Prostate gland (tissue), 2 donors: ENCODE results near the gene C14orf132. TPM values are rescaled to one million over a fixed set of nuclear protein-coding genes. Genes with fewer than 3 reads are reported as not detected.

Experiments
- DNase-seq: peaks from one replicate; pipeline ENCODE4 v3.0.0-alpha.2; 2019; ENCODE audit warnings: low spot score
- H3K27ac ChIP-seq, 2 donors: fragments of 200-600 bp; sonication (generic); 2 replicates each; pipeline ENCODE4 v1.5.1; 2017 to 2019
- H3K27me3 ChIP-seq: fragments of 200-600 bp; sonication (generic); replicated peaks from 2 replicates; pipeline ENCODE4 v1.5.1; 2019; ENCODE audit not compliant: insufficient read depth
- H3K36me3 ChIP-seq, 2 donors: fragments of 200-600 bp; sonication (generic); 1 replicate in 1 of 2; 2 replicates in 1 of 2; pipeline versions ENCODE4 v1.5.1 to v1.8.1; 2017 to 2019
- H3K4me1 ChIP-seq: fragments of 200-600 bp; sonication (generic); replicated peaks from 2 replicates; pipeline ENCODE4 v1.5.1; 2019
- H3K4me3 ChIP-seq, 2 donors: fragments of 200-600 bp; sonication (generic); 2 replicates each; pipeline ENCODE4 v1.5.1; 2017 to 2019
- H3K9me3 ChIP-seq: fragments of 200-600 bp; sonication (generic); 2 replicates; pipeline ENCODE4 v1.5.1; 2017
- POLR2A ChIP-seq: fragments of 450-650 bp; IDR thresholded peaks from one replicate; pipeline ENCODE4 v1.6.1; 2016; ENCODE audit warnings: antibody characterized with exemption, mild to moderate bottlenecking
- POLR2AphosphoS5 ChIP-seq: sonication (generic); formaldehyde crosslinking; IDR thresholded peaks from one replicate; pipeline ENCODE4 v1.6.1; 2017; ENCODE audit warnings: antibody characterized with exemption
- WGBS: methylation state at CpG from one replicate; pipeline ENCODE4 v1.1.5; 2018; 5-methylcytosine and 5-hydroxymethylcytosine counted together
- intact Hi-C: fragments of 100-400 bp; cut with DNase I; formaldehyde crosslinking; loops from one replicate; pipeline ENCODE4 v1.14.2; 2022
- total RNA-seq, 2 donors: library from RNA; depleted of rRNA; stranded (reverse); fragments of >200 nt; gene quantifications; one replicate each; pipeline ENCODE4 v1.1.0, GENCODE V29; 2016
- TF ChIP-seq, protein P1 (sequence below), 4 experiments: fragments of 200-600 bp in 2 of 4; fragments of 450-650 bp in 2 of 4; sonication (generic) in 2 of 4; IDR thresholded peaks; 1 replicate in 3 of 4; 2 replicates in 1 of 4; pipeline ENCODE4 v1.5.1; 2016 to 2019; ENCODE audit warnings: antibody characterized with exemption in 4 of 4, mild to moderate bottlenecking in 2 of 4, moderate library complexity in 2 of 4

C14orf132 gene
- total RNA-seq, 2 donors from 2014 or later: 6.6 to 7.8 TPM

DNA sequence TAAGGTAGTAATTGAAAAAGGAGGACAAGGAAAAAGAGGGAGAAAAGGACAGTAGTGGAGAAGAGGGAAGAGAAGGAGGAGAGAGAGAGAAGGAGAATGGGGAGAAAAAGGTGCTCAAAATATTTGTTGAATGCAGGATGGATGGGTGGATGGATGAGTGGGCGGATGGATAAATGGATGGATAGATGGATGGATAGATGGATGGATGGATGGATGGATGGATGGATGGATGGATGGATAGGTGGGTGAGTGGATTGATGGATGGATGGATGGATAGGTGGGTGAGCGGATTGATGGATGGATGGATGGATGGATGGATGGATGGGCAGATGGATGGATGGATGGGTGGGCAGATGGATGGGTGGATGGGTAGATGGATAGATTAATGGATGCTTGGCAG, 21.3 kb upstream of the C14orf132 start:
- intact Hi-C loops: no loop called here
- no peaks in the 10 kb centered on the region for H3K4me1 ChIP-seq
- H3K27me3 ChIP-seq: no peaks in the 10 kb centered on the region
- no peaks in the 10 kb centered on the region for H3K36me3 ChIP-seq
- 96% methylated on average over 2 of the region's 2 CpGs for WGBS
- no peak for DNase-seq
- H3K27ac ChIP-seq: no peak overlapping the region
- H3K4me3 ChIP-seq: no peak overlapping the region
- H3K9me3 ChIP-seq: no peaks in the 10 kb centered on the region
- TF ChIP-seq, protein P1, sequence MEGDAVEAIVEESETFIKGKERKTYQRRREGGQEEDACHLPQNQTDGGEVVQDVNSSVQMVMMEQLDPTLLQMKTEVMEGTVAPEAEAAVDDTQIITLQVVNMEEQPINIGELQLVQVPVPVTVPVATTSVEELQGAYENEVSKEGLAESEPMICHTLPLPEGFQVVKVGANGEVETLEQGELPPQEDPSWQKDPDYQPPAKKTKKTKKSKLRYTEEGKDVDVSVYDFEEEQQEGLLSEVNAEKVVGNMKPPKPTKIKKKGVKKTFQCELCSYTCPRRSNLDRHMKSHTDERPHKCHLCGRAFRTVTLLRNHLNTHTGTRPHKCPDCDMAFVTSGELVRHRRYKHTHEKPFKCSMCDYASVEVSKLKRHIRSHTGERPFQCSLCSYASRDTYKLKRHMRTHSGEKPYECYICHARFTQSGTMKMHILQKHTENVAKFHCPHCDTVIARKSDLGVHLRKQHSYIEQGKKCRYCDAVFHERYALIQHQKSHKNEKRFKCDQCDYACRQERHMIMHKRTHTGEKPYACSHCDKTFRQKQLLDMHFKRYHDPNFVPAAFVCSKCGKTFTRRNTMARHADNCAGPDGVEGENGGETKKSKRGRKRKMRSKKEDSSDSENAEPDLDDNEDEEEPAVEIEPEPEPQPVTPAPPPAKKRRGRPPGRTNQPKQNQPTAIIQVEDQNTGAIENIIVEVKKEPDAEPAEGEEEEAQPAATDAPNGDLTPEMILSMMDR (IDR thresholded peaks at IDR 0.05): no peak
- TF ChIP-seq POLR2AphosphoS5: no peak
- no peak for TF ChIP-seq POLR2A

DNA sequence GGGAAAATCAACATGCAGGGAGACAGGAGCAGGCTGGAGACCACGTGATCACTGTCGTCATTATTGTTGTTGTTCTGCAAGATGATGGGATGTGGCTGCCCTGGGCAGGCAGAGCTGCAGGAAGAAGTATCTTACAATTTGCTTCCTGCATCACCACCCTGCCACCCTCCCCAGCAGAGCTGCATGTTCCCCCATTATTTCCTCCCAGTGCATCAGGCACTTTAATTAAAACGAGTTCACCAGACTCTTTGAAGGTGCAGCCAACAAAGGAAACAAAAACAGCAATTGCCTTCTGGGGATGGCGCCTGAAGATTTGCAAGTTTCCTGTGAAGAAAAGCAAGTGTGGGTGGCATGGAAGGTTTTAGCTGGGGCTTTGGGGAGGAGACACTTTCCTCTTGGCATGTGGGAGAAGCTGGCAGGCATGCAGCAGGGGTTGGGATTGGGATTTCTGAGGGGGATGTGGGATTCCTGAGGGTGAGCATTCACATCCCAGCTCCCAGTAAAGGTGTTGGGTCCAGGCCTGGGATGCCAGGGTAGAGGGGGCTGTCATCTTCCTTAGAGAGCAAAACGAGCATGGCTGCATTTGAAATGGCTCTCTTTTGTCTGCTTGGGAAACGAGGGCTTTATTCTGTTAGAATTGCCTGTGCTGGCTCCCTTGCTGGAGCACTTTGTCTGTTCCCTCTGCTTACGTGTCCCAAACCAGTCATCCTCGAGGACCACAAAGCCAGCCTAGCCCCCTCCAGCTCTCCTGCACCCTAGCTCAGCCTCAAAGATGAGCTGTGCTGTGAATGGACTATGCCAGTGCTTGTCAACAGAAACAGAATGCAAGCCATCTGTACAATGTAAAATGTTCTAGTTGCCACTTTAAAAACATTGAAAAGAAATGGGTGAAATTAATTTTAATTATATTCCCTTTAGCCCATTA, 11.5 kb upstream of the C14orf132 start:
- no peaks in the 10 kb centered on the region for H3K9me3 ChIP-seq
- no peaks in the 10 kb centered on the region for H3K27me3 ChIP-seq
- no peak for DNase-seq
- WGBS: 37% methylated on average over 8 of the region's 8 CpGs
- no peak overlapping the region for H3K27ac ChIP-seq
- no peaks in the 10 kb centered on the region for H3K36me3 ChIP-seq
- no peak overlapping the region for H3K4me3 ChIP-seq
- intact Hi-C loops: no loop called here
- TF ChIP-seq POLR2A (no peak), POLR2AphosphoS5 (no peak)
- TF ChIP-seq, protein P1 (IDR thresholded peaks at IDR 0.05): no peak
- no peaks in the 10 kb centered on the region for H3K4me1 ChIP-seq

DNA sequence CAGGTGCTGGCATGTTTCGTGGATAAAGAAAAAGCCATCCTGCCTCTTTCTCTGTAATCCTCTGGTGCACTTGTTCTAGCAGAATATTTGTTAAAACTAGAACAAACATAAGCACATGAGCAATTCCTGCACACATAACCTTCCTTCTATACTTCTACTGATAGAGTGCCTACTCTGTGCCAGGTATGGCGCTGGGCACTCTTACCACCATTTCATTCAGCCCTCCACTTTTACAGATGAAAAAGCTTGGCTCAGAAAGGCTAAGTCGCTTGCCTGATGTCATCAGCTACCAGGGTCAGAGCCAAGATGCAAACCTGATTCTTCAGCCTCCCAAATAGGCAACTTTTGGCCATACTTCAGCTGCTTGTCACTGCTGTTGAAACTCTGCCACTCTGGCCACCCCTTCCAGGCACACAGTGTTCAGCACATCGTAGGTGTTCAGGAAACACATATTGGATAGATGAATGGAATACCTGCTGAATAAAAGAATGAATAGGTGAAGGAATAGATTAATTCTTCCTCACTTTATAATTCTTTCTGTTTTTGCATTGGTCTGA, 10.0 kb upstream of the C14orf132 start:
- no peaks in the 10 kb centered on the region for H3K4me1 ChIP-seq
- H3K27ac ChIP-seq: no peak overlapping the region
- no peak overlapping the region for H3K4me3 ChIP-seq
- no peak for DNase-seq
- intact Hi-C loops: no loop called here
- no peaks in the 10 kb centered on the region for H3K36me3 ChIP-seq
- H3K27me3 ChIP-seq: no peaks in the 10 kb centered on the region
- TF ChIP-seq POLR2AphosphoS5 (peak; percentile 23), POLR2A (no peak)
- TF ChIP-seq, protein P1 (IDR thresholded peaks at IDR 0.05): no peak
- 41% methylated on average over 4 of the region's 4 CpGs for WGBS
- H3K9me3 ChIP-seq: no peaks in the 10 kb centered on the region

DNA sequence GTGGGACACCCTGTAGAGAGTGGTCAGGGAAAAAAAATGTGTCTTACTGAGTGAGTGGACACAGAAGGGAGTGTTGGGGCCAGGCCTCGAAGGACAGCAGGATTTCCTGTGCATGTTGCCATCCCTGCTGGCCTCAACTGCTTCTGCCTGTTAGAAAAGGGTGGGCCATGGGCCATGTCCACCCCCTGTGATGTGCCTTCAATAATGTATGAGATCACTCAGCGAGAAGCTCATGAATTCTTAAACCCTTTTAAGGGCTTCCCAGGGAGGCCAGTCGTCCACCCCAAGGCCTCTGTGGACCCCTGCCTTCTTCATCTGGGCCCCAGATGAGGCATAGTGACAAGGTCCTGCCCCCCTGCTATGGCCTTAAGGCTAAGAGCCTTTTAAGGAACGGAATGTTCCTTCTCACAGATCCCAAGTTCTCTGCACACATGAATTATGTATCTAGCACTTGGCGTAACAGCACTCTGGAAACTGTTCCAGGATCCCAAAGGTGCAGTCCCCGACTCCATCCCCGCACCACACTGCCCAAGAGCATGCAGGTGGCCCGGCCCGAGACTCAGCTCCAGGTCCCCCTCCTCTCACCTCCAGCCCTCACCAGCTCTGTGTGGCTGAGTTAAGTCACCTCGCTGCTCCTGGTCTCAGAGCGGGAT, 8.9 kb upstream of the C14orf132 start:
- Histone ChIP-seq H3K27ac (no peak overlapping the region), H3K4me1 (no peaks in the 10 kb centered on the region), H3K4me3 (no peak overlapping the region), H3K36me3 (no peaks in the 10 kb centered on the region), H3K9me3 (no peaks in the 10 kb centered on the region), H3K27me3 (no peaks in the 10 kb centered on the region)
- DNase-seq: no peak
- intact Hi-C loops: loop anchor here (5.0 kb wide), 1 partner anchor 67 kb away; no protein-coding TSS in a partner anchor
- 76% methylated on average over 11 of the region's 11 CpGs for WGBS
- TF ChIP-seq, protein P1 (IDR thresholded peaks at IDR 0.05): no peak
- TF ChIP-seq POLR2A: no peak
- TF ChIP-seq POLR2AphosphoS5: no peak
